Erythroblast (primary cell): ENCODE results near the gene PLEKHF1.

Experiments used
- GATA1 ChIP-seq: IDR thresholded peaks from 2 replicates; pipeline ENCODE4 v1.6.1; 2011; ENCODE audit warnings: low read depth, mild to moderate bottlenecking, control low read depth, low read length, moderate library complexity
- POLR2A ChIP-seq: IDR thresholded peaks from 2 replicates; pipeline ENCODE4 v1.6.1; 2011; ENCODE audit warnings: mild to moderate bottlenecking, low read length

- TF ChIP-seq POLR2A, result no peak
- no peak for TF ChIP-seq GATA1
Observed at GRCh38 chr19:29696565-29696846, 31.2 kb downstream of the PLEKHF1 start.
